ENCODE measurements around the gene OSMR. TPM values are rescaled to one million over a fixed set of nuclear protein-coding genes. Genes with fewer than 3 reads are reported as not detected.

OSMR gene
- 100 to 1,000 TPM in 1 of 2 donors, 10 to 100 TPM in 1; 87.8 to 103 TPM for total RNA-seq
- polyA plus RNA-seq (ENCODE audit: insufficient read length in 6 of 6) = 10 to 100 TPM; 17.6 to 20.9 (median 18.7) TPM
- long read RNA-seq, donor 1, full-length matches to known transcripts = 1 of 1 reads
- long read RNA-seq, donor 1, partial matches to known transcripts = 0 of 1 reads
- long read RNA-seq, donor 1, other reads (novel, unspliced or antisense) = 0 of 1 reads
- long read RNA-seq, donor 2 = 0 reads
- long read RNA-seq, donor 3, full-length matches to known transcripts = 1 of 1 reads
- long read RNA-seq, donor 3, partial matches to known transcripts = 0 of 1 reads
- long read RNA-seq, donor 3, other reads (novel, unspliced or antisense) = 0 of 1 reads
- long read RNA-seq, donor 4, partial matches to known transcripts = 4 of 9 reads
- long read RNA-seq, donor 4, other reads (novel, unspliced or antisense) = 5 of 9 reads
- long read RNA-seq, donor 5 = 0 reads
- long read RNA-seq, donor 6, full-length matches to known transcripts = 1 of 1 reads
- long read RNA-seq, donor 6, partial matches to known transcripts = 0 of 1 reads
- long read RNA-seq, donor 6, other reads (novel, unspliced or antisense) = 0 of 1 reads
- long read RNA-seq, donor 7 = 0 reads
- long read RNA-seq, donor 8 = 0 reads
- long read RNA-seq, donor 9 = 0 reads
- long read RNA-seq, donor 10, partial matches to known transcripts = 6 of 8 reads
- long read RNA-seq, donor 10, other reads (novel, unspliced or antisense) = 2 of 8 reads
- long read RNA-seq, donor 11 = 0 reads
- long read RNA-seq, donor 12, full-length matches to known transcripts = 1 of 1 reads
- long read RNA-seq, donor 12, partial matches to known transcripts = 0 of 1 reads
- long read RNA-seq, donor 12, other reads (novel, unspliced or antisense) = 0 of 1 reads

- Histone ChIP-seq H3K4me3 (peak within 1 kb of the TSS; percentile 70 to 79), H3K27me3 (peaks cover 0 to 55% of the 10 kb centered on the region in 2 donors), H3K27ac (peak within 1 kb of the TSS; percentile 93 to 96), H3K4me1 (peaks cover 19 to 35% of the 10 kb centered on the region in 2 donors), H3K36me3 (peaks cover 0 to 4% of the 10 kb centered on the region in 2 donors), H3K9me3 (no peaks in the 10 kb centered on the region)
- DNase-seq (peak; percentile 89 to 96 (median 94)), ATAC-seq (peak; percentile 93)
- no peak for TF ChIP-seq CTCF (IDR thresholded peaks at IDR 0.05)
- intact Hi-C loops (cut with DNase I) = no loop called here
Measured at GRCh38 chr5:38845526-38846378, at the start of gene OSMR. OSMR (plus strand) TSS chr5:38846012; CDS start chr5:38869045, 23,033 bp downstream.

- peak; percentile 68 for ATAC-seq
- H3K36me3 ChIP-seq = no peaks in the 10 kb centered on the region
- H3K4me3 ChIP-seq = no peak overlapping the region
- no peak for DNase-seq
- intact Hi-C loops (cut with DNase I) = no loop called here
- H3K4me1 ChIP-seq = no peaks in the 10 kb centered on the region
- no peak for TF ChIP-seq CTCF (IDR thresholded peaks at IDR 0.05)
- H3K27ac ChIP-seq = peak overlapping the region in 1 of 2 donors; percentile 15
- no peaks in the 10 kb centered on the region for H3K9me3 ChIP-seq
- H3K27me3 ChIP-seq = no peaks in the 10 kb centered on the region
Measured at GRCh38 chr5:38796742-38797108, 49.1 kb upstream of the OSMR start.

GRCh38 chr5:38797838-38798237, 48.0 kb upstream of the OSMR start:
- Histone ChIP-seq H3K36me3 (no peaks in the 10 kb centered on the region), H3K27me3 (no peaks in the 10 kb centered on the region), H3K9me3 (no peaks in the 10 kb centered on the region), H3K4me3 (no peak overlapping the region), H3K4me1 (no peaks in the 10 kb centered on the region), H3K27ac (no peak overlapping the region)
- intact Hi-C loops (cut with DNase I) = no loop called here
- ATAC-seq = no peak
- DNase-seq = no peak
- TF ChIP-seq CTCF (IDR thresholded peaks at IDR 0.05) = no peak

DNA sequence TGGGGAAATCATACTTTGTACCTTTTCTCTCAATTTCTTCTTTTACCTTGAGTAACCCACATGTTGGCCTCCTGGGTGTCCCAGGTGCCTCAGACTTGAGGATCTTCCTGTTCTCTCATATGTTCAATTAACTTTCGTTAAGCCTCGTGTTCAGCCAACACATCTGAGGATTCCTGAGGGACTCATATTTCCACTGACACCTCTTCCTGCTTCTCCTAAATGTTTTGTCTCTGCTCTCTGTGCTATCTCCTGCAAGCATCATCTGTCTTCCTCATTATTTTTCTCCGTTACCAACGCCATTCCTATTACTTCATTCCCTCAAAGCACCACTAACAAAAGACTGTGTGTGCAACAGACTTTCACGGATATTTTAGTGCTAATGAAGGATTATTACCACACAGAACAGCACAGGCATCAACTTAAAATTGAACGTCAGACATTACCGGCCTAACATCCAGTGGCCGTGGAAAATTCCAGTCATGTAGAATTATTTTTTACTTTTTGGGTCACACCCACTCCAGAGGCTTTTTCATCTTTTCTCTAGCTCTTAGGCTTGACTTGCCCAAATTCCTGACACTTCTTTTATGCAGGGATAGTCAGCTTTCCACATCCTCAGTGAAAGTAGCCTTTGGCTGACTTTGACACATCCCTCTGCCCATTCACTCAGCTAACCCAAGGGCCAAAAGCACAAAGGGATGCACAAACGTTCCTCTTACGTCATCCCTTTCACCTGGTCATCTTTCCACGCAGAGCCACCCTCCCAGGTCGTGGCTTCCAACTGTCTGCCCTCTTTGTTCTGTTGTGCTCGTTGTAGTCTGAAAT, 46.0 kb upstream of the OSMR start:
- intact Hi-C loops (cut with DNase I) = loop anchor here (10.0 kb wide), 1 partner anchor 355 kb away; no protein-coding TSS in a partner anchor
- Histone ChIP-seq H3K27me3 (no peaks in the 10 kb centered on the region), H3K27ac (peak overlapping the region in 1 of 2 donors; percentile 5), H3K9me3 (no peaks in the 10 kb centered on the region), H3K4me1 (no peaks in the 10 kb centered on the region), H3K36me3 (no peaks in the 10 kb centered on the region), H3K4me3 (no peak overlapping the region)
- no peak for TF ChIP-seq CTCF (IDR thresholded peaks at IDR 0.05)
- DNase-seq (no peak), ATAC-seq (no peak)

Measured in left lung (tissue), 14 donors.